GM19025 (cell line): ENCODE measurements around the gene ABHD3.
"Not testable (repeated sequence)": the region's sequence is repeated elsewhere in the genome, so short reads cannot be mapped to it uniquely, and the experiment has no call there.

ENCODE experiments used
- ATAC-seq: cut with Tn5 transposase; IDR thresholded peaks from one replicate; pipeline ENCODE4 v1.9.1; 2021; ENCODE audit warnings: mild to moderate bottlenecking, low read depth, moderate library complexity; ENCODE audit not compliant: unreplicated experiment

ABHD3 gene, protein sequence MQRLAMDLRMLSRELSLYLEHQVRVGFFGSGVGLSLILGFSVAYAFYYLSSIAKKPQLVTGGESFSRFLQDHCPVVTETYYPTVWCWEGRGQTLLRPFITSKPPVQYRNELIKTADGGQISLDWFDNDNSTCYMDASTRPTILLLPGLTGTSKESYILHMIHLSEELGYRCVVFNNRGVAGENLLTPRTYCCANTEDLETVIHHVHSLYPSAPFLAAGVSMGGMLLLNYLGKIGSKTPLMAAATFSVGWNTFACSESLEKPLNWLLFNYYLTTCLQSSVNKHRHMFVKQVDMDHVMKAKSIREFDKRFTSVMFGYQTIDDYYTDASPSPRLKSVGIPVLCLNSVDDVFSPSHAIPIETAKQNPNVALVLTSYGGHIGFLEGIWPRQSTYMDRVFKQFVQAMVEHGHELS

GRCh38 chr18:21704603-21705364 lies at the start of gene ABHD3:
Gene ABHD3, minus strand, starts transcription at chr18:21704774. Its CDS starts 109 bp downstream, at chr18:21704665.
- peak; percentile 95 for ATAC-seq

DNA sequence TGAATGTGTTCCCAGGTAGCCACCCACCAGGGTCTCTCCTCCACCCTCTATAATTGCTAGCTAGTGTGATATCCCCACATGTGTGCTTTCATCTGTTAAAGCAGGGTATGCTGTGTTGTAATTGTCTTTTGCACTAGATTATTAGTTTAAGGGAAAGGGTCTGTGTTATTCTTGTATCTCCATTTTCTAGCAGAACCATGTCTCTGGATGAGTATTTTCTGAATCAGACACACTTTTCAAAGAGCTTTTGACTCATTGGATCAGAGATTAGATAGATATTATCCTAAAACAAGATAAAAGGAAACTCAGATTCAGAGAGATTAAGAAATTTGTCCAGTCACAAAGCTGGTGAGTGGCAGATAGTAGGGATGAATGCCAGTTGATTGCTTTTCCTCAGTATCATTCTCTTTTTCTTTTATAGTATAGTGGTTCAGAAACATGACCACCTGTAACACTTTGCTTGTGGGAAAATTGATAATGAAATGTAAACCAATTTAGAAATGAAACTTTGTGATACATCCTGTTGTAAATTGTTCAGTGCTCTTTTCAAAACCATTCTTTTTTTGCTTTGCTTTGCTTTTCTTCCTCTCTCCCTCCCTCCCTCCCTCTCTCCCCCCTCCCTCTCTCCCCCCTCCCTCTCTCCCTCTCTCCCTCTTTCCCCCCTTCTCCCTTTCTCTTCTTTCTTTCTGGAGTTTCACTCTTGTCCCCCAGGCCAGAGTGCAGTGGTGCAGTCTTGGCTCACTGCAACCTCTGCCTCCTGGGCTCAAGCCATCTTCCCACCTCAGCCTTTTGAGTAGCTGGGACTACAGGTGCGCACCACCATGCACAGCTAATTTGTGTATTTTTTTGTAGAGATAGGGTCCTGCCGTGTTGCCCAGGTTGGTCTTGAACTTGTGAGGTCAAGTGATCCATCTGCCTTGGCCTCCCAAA lies 43.5 kb upstream of the ABHD3 start:
- ATAC-seq, result no peak

DNA sequence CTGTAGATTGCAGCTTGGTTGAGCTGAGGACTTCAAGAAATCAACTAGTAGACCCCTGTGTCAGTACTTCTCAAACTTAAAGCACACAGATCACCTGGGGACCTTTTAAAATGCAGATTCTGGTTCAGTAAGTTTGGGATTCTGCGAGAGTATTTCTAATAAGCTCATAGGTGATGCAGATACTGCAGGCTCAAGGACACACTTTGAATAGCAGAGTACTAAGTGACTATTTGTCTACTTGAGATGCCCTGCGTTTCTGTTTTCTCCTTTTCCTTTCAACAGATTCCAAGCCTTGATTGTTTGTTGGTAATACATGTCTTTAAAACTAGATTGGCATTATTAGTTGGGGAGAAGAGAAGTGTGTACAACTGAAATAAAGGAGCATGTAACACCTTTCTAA lies 42.7 kb upstream of the ABHD3 start:
- no peak for ATAC-seq

DNA sequence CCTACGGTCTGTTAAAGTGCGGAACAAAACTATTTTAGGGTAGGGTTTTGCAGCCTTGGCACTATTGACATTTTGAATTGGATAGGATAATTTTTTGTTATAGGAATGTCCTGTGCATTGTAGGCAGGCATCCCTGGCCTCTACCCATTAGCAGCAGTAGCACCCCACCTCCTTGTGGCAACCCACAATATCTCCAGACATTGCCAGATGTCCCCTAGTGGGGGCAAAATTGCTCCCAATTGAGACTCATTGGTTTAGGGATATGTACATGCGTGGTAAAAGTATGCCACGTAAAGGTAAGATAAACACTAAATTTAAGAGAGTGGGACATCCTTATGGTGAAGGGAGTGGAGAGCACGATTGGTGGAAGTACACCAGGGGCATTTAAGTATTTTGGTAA lies 40.7 kb upstream of the ABHD3 start:
- no peak for ATAC-seq

- ATAC-seq, result no peak
These were observed 38.7 kb upstream of the ABHD3 start for GRCh38 chr18:21743166-21743832.

DNA sequence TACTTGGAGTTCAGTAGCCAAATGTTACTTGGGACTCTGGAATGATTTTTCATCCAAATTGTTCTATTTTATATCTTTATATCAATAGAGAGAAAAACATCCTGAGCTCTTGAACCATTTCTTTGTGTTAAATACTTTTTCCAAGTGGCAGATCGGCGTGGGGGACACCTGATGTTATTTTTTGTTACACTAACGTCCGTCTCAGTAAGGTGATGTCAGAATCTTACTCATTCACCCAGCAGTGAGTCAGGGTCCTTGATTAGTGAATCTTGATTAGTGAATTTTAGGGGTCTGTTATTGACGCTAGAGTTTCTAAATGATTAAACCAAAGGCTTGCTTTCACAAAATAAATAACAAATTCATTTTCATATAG lies 37.7 kb upstream of the ABHD3 start:
- ATAC-seq, result no peak

GRCh38 chr18:21741562-21742314 lies 37.2 kb upstream of the ABHD3 start:
- peak; percentile 7 for ATAC-seq

GRCh38 chr18:21741312-21741561 lies 36.7 kb upstream of the ABHD3 start:
- ATAC-seq, result no peak

DNA sequence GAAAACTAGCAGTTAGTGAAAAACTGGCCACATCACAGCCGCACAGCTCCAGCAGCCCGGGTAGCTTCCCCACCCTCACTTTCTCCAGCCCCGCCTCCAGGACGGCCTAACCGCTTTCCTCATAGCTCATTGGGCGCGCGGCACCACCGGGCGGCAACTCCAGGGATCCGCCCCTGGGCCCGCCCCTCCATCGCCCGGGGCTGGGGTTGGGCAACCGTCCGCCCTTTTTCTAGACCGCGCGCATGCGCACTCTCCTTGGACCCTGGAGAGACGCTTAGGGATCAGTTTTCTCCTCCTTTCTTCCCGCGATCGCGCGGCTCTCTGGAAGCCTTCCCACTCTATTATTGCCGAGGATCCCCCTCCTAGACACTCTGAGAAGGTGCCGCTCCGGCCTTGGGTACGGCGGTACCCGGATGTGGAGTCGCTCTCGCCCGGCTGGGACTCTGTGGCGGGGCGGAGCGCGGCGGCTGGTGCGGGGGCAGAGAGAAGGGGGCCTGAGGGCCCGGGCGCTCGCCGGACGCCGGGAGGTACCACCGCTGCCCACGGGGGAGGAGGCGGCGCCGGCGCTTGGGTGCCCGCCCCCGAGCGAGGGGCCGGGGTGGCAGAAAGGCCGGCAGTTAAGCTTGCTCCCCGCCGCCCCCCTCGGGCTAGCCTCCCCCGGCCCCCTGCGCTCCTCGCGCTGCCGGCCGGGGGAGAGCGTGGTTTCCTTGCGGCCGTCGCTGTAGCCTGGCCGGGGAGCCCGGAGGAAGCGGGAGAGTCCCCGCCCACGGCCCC lies 36.2 kb upstream of the ABHD3 start, which contains the start of gene MIB1:
Gene MIB1 (plus strand): TSS at position 255 of the 774 bp plus-strand sequence. CDS start 792 bp downstream, outside the sequence.
- peak; percentile 95 for ATAC-seq

- ATAC-seq, result peak; percentile 3
These were observed 35.3 kb upstream of the ABHD3 start for GRCh38 chr18:21739604-21740537.

DNA sequence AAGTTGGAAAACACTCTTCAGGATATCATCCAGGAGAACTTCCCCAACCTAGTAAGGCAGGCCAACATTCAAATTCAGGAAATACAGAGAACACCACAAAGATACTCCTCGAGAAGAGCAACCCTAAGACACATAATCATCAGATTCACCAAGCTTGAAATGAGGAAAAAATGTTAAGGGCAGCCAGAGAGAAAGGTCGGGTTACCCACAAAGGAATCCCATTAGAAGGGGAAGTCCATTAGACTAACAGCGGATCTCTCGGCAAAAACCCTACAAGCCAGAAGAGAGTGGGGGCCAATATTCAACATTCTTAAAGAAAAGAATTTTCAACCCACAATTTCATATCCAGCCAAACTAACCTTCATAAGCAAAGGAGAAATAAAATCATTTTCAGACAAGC lies 32.4 kb upstream of the ABHD3 start:
- not testable (repeated sequence) for ATAC-seq

GRCh38 chr18:21735452-21736015 lies 31.0 kb upstream of the ABHD3 start:
- no peak for ATAC-seq

GRCh38 chr18:21733011-21733410 lies 28.4 kb upstream of the ABHD3 start:
- no peak for ATAC-seq

- no peak for ATAC-seq
These were observed 23.1 kb upstream of the ABHD3 start for GRCh38 chr18:21727702-21728101.

DNA sequence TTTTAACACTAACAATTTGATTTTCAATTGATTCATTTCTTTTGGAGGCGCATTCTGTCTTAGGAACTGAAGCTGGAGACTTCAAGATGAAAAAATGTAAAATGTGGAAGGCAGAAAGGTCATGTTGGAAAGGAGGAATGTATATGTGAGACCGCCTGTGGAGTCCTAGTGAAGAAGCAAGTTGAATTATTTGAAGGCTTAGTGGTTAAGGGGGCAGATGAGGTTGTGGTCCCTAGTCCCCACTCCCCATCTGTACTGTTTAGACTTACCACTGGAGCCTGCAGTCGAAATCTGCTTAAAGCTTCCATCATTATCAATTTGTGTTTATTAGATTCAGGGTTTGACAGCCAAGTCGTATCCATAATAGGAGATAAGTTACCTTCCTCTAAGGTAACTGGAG lies 20.6 kb upstream of the ABHD3 start:
- ATAC-seq, result no peak

DNA sequence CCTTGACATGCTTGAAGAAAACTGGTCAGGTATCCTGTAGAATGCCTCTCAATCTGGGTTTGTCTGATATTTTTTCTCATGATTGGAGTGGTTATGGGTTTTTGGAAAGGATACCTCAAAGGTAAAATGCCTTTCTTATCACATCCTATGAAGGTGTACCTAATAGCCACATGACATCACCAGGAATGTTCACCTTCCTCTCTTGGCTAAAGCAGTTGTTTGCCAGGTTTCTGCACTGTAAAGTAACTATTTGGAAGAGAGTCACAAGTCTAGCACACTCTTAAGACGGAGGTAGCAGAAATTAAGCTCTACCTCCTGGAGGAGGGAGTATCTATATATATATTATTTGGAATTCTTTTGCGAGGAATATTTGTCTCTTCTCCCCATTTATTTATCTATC lies 18.1 kb upstream of the ABHD3 start:
- no peak for ATAC-seq

GRCh38 chr18:21714474-21714873 lies 9.9 kb upstream of the ABHD3 start:
- no peak for ATAC-seq

GRCh38 chr18:21707130-21707529 lies 2.6 kb upstream of the ABHD3 start:
- not testable (repeated sequence) for ATAC-seq
